K562 (cell line): Measurements from ENCODE around the gene AKT2. TPM values are rescaled to one million over a fixed set of nuclear protein-coding genes. Genes with fewer than 3 reads are reported as not detected.
A peak's percentile ranks its signal among the peaks of the same experiment; 100 is the strongest.

Experiments used
- BHLHE40 ChIP-seq: IDR thresholded peaks from 2 replicates; pipeline ENCODE4 v1.6.1; 2011; ENCODE audit warnings: low read length, improper control_type of control experiment
- CBFA2T2 ChIP-seq: fragments of 450-650 bp; conservative IDR thresholded peaks from 2 replicates; pipeline ENCODE4 v1.6.1; 2017; ENCODE audit warnings: mild to moderate bottlenecking
- CBFB ChIP-seq: sonication (generic); formaldehyde crosslinking; IDR thresholded peaks from 2 replicates; pipeline ENCODE4 v1.4.0; 2020; ENCODE audit warnings: mild to moderate bottlenecking, missing genetic modification reagents
- CBX3 ChIP-seq, 2 experiments: IDR thresholded peaks; 1 replicate in 1 of 2; 2 replicates in 1 of 2; pipeline ENCODE4 v1.6.1; 2012; ENCODE audit warnings: inconsistent platforms in 2 of 2, low read length in 2 of 2, borderline replicate concordance in 1 of 2, control low read depth in 1 of 2
- CC2D1A ChIP-seq: fragments of 450-650 bp; IDR thresholded peaks from 2 replicates; pipeline ENCODE4 v1.6.1; 2017; ENCODE audit warnings: mild to moderate bottlenecking
- CCNT2 ChIP-seq: IDR thresholded peaks from 2 replicates; pipeline ENCODE4 v1.6.1; 2011; ENCODE audit warnings: borderline replicate concordance, low read depth, mild to moderate bottlenecking, moderate library complexity, mixed read lengths, low read length; ENCODE audit not compliant: insufficient read length; ENCODE audit errors: extremely low read depth
- DLX4 ChIP-seq: fragments of 250-450 bp; sonication (Bioruptor Pico); IDR thresholded peaks from 2 replicates; pipeline ENCODE4 v1.6.1; 2021; ENCODE audit warnings: mild to moderate bottlenecking
- ETV5 ChIP-seq: sonication (generic); formaldehyde crosslinking; IDR thresholded peaks from 2 replicates; pipeline ENCODE4 v1.4.0; 2020; ENCODE audit warnings: low read depth, mild to moderate bottlenecking, missing genetic modification reagents
- KDM1A ChIP-seq, 2 experiments: fragments of 450-650 bp; IDR thresholded peaks; 2 replicates each; pipeline ENCODE4 v1.6.1; 2016; ENCODE audit warnings: mild to moderate bottlenecking in 2 of 2
- KDM2B ChIP-seq: fragments of 250-450 bp; sonication (Bioruptor Pico); IDR thresholded peaks from 2 replicates; pipeline ENCODE4 v1.8.0; 2021; ENCODE audit warnings: mild to moderate bottlenecking, moderate library complexity
- MECOM ChIP-seq: fragments of 250-450 bp; sonication (Bioruptor Pico); IDR thresholded peaks from 2 replicates; pipeline ENCODE4 v1.8.0; 2022; ENCODE audit warnings: inconsistent platforms
- NFRKB ChIP-seq: fragments of 450-650 bp; IDR thresholded peaks from 2 replicates; pipeline ENCODE4 v1.6.1; 2016; ENCODE audit warnings: low read depth
- NFXL1 ChIP-seq: fragments of 450-650 bp; formaldehyde crosslinking; IDR thresholded peaks from 2 replicates; pipeline ENCODE4 v1.4.0; 2021; ENCODE audit warnings: mild to moderate bottlenecking
- NR2C2 ChIP-seq, 2 experiments: fragments of 200-800 bp in 1 of 2; sonication (Bioruptor generic) in 1 of 2; sonication (generic) in 1 of 2; formaldehyde crosslinking in 1 of 2; IDR thresholded peaks; 2 replicates each; pipeline versions ENCODE4 v1.6.1 to v1.8.0; 2016 to 2022; ENCODE audit warnings: mild to moderate bottlenecking in 1 of 2, missing compliant biosample characterization in 1 of 2, missing genetic modification characterization in 1 of 2, missing genetic modification reagents in 1 of 2
- NRF1 ChIP-seq, 2 experiments: fragments of 450-650 bp; IDR thresholded peaks in 1 of 2; conservative IDR thresholded peaks in 1 of 2; 2 replicates each; pipeline ENCODE4 v1.6.1; 2014; ENCODE audit warnings: mild to moderate bottlenecking in 2 of 2
- RBM22 ChIP-seq: fragments of 200-400 bp; formaldehyde crosslinking; IDR thresholded peaks from 2 replicates; pipeline ENCODE4 v1.6.1; 2018; ENCODE audit warnings: low read length, low read depth; ENCODE audit not compliant: poor library complexity, severe bottlenecking
- SETDB1 ChIP-seq: IDR thresholded peaks from one replicate; pipeline ENCODE4 v1.6.1; 2012; ENCODE audit warnings: low read length, control low read depth, inconsistent platforms
- SMARCB1 ChIP-seq: IDR thresholded peaks from 2 replicates; pipeline ENCODE4 v1.6.1; 2011; ENCODE audit warnings: improper control_type of control experiment, low read depth; ENCODE audit not compliant: insufficient read length
- SRSF1 ChIP-seq: fragments of 200-400 bp; formaldehyde crosslinking; IDR thresholded peaks from 2 replicates; pipeline ENCODE4 v1.6.1; 2017; ENCODE audit warnings: mild to moderate bottlenecking, low read depth, low read length, moderate library complexity
- TCF7 ChIP-seq: sonication (generic); IDR thresholded peaks from 2 replicates; pipeline ENCODE4 v1.6.1; 2016; ENCODE audit warnings: antibody characterized with exemption, borderline replicate concordance
- THRAP3 ChIP-seq: fragments of 450-650 bp; IDR thresholded peaks from 2 replicates; pipeline ENCODE4 v1.6.1; 2016; ENCODE audit warnings: mild to moderate bottlenecking, inconsistent platforms, borderline replicate concordance
- XRCC4 ChIP-seq: IDR thresholded peaks from one replicate; pipeline ENCODE4 v1.6.1; 2011; ENCODE audit not compliant: insufficient read depth, insufficient read length; ENCODE audit errors: extremely low read depth
- ZNF23 ChIP-seq: fragments of 250-450 bp; sonication (Bioruptor Pico); IDR thresholded peaks from 2 replicates; pipeline ENCODE4 v1.4.0; 2020; ENCODE audit warnings: mild to moderate bottlenecking
- ZNF586 ChIP-seq: fragments of 450-650 bp; formaldehyde crosslinking; conservative IDR thresholded peaks from 2 replicates; pipeline ENCODE4 v1.4.0; 2020; ENCODE audit warnings: mild to moderate bottlenecking, moderate library complexity
- ZNF668 ChIP-seq: fragments of 250-450 bp; sonication (Bioruptor Pico); IDR thresholded peaks from 2 replicates; pipeline ENCODE4 v1.8.0; 2022; ENCODE audit warnings: mild to moderate bottlenecking, inconsistent platforms
- polyA plus RNA-seq, 8 experiments: library from polyadenylated mRNA; depleted of rRNA in 4 of 8; stranded (reverse) in 5 of 8; unstranded in 3 of 8; fragments of >200 nt; fragmentation: Nextera tagmentation in 2 of 8; fragmentation: Illumina TruSeq in 1 of 8; extraction: Ambion mirVana in 2 of 8; extraction: Trizol in 1 of 8; gene quantifications; 2 replicates each; pipeline versions ENCODE4 v1.2.1 to v1.2.3, GENCODE V29; 2011 to 2014; ENCODE audit warnings: inconsistent platforms in 1 of 8, missing spikeins in 1 of 8
- total RNA-seq, 7 experiments: library from RNA; depleted of rRNA in 6 of 7; stranded (reverse); fragments of >200 nt in 6 of 7; fragmentation: Illumina TruSeq in 2 of 7; extraction: Trizol in 2 of 7; gene quantifications; 2 replicates each; pipeline versions ENCODE4 v1.2.1 to v1.2.3, GENCODE V29; 2011 to 2021; ENCODE audit warnings: low replicate concordance in 1 of 7
- TF ChIP-seq, protein P1 (sequence below): fragments of 450-650 bp; IDR thresholded peaks from 2 replicates; pipeline ENCODE4 v1.6.1; 2017; ENCODE audit warnings: antibody characterized with exemption, mild to moderate bottlenecking

Gene AKT2
- total and polyA plus RNA-seq, 9 of the 15 experiments (the other 6 are each of a cell fraction or from before 2014, with no cell fraction given): 1.1 to 132 (median 67.7) TPM

DNA sequence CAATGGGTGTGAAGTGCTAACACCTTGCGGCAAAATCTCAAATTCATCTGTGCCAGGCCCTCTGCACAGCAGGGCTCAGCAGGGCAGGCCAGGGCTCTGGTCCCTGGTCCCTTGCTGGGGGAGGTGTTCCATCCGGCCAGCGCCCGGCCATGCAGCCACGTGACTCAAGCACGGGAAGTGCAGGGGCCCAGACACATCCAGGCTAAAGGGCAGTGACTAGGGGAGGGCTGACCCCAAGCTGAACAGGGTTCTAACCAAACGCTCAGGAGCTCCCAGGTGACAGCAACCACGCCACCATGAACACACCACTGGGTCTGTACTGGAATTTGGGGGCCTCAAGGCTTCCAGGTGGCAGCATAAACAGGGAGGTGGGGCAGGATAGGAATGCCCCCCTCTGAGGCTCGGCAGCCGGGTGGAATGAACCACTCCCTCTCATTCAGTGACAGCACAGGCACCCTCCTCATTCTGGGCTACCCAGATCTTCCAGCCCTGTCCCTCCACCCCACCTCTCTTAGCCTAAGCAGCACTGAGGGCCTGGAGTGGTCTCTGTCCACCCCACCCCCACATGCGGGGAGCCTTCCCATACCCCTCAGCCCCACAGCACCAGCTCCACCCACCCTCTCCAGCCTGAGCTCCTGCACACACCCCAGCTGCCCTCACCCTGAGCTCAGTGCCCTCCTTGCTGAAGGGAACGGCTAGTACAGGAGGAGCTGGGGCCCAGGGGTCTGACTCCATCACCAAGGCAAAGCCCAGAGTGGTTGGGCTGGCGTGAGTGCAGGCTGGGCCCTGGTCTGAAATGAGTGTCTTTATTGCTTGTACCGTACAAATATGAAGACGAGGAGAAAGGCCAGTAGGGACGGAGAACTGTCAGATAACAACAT, 53.4 kb downstream of the AKT2 start (continued):
- TF ChIP-seq RBM22: no peak
- no peak for TF ChIP-seq DLX4 (CRISPR knock-in tag)
- peak; percentile 41 for TF ChIP-seq CCNT2
- TF ChIP-seq MECOM (CRISPR knock-in tag): no peak
- TF ChIP-seq NFXL1 (CRISPR knock-in tag): no peak
- TF ChIP-seq, protein P1, sequence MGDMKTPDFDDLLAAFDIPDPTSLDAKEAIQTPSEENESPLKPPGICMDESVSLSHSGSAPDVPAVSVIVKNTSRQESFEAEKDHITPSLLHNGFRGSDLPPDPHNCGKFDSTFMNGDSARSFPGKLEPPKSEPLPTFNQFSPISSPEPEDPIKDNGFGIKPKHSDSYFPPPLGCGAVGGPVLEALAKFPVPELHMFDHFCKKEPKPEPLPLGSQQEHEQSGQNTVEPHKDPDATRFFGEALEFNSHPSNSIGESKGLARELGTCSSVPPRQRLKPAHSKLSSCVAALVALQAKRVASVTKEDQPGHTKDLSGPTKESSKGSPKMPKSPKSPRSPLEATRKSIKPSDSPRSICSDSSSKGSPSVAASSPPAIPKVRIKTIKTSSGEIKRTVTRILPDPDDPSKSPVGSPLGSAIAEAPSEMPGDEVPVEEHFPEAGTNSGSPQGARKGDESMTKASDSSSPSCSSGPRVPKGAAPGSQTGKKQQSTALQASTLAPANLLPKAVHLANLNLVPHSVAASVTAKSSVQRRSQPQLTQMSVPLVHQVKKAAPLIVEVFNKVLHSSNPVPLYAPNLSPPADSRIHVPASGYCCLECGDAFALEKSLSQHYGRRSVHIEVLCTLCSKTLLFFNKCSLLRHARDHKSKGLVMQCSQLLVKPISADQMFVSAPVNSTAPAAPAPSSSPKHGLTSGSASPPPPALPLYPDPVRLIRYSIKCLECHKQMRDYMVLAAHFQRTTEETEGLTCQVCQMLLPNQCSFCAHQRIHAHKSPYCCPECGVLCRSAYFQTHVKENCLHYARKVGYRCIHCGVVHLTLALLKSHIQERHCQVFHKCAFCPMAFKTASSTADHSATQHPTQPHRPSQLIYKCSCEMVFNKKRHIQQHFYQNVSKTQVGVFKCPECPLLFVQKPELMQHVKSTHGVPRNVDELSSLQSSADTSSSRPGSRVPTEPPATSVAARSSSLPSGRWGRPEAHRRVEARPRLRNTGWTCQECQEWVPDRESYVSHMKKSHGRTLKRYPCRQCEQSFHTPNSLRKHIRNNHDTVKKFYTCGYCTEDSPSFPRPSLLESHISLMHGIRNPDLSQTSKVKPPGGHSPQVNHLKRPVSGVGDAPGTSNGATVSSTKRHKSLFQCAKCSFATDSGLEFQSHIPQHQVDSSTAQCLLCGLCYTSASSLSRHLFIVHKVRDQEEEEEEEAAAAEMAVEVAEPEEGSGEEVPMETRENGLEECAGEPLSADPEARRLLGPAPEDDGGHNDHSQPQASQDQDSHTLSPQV: peak; percentile 84
- TF ChIP-seq NRF1 (conservative IDR thresholded peaks at IDR 0.05 in 1 of 2, IDR thresholded peaks at IDR 0.05 in 1 of 2): 0 out of 4 replicates have a peak, but pooled peaks of 1 of the 2 experiments have one; percentile 9
- no peak for TF ChIP-seq KDM1A (IDR thresholded peaks at IDR 0.05)
- TF ChIP-seq CBX3 (IDR thresholded peaks at IDR 0.05; ENCODE audit: borderline replicate concordance in 1 of 2, low read length in 2 of 2): no peak
- TF ChIP-seq NFRKB: peak; percentile 26; the same call in 1 of the 2 replicates
- TF ChIP-seq SRSF1: no peak
- TF ChIP-seq CC2D1A: no peak
- 0 out of 2 replicates have a peak, but pooled peaks have one; percentile 44 for TF ChIP-seq ETV5 (CRISPR knock-in tag)
- TF ChIP-seq NR2C2 (CRISPR knock-in tag; IDR thresholded peaks at IDR 0.05): no peak
- peak; percentile 94 for TF ChIP-seq NR2C2 (tag; IDR thresholded peaks at IDR 0.05)
- TF ChIP-seq ZNF23 (CRISPR knock-in tag): no peak
- no peak for TF ChIP-seq SMARCB1
- no peak for TF ChIP-seq TCF7
- TF ChIP-seq ZNF668 (CRISPR knock-in tag): no peak
- no peak for TF ChIP-seq ZNF586 (CRISPR knock-in tag)
- TF ChIP-seq XRCC4: no peak
- no peak for TF ChIP-seq SETDB1
- peak; percentile 68 for TF ChIP-seq CBFA2T2
- no peak for TF ChIP-seq THRAP3
- TF ChIP-seq KDM2B: no peak
- TF ChIP-seq CBFB (CRISPR knock-in tag): no peak
- peak; percentile 93 for TF ChIP-seq BHLHE40
